HG03097 (cell line): ENCODE data around the gene SPTLC2.
A peak's percentile ranks its signal among the peaks of the same experiment; 100 is the strongest.

ENCODE experiments used
- ATAC-seq: cut with Tn5 transposase; IDR thresholded peaks from one replicate; pipeline ENCODE4 v1.9.1; 2021; ENCODE audit not compliant: unreplicated experiment, low FRiP score

The SPTLC2 gene

GRCh38 chr14:77475432-77476115 is 140.9 kb downstream of the SPTLC2 start:
- ATAC-seq = no peak

GRCh38 chr14:77474479-77475177 is 141.8 kb downstream of the SPTLC2 start:
- ATAC-seq = no peak

- ATAC-seq = no peak
Observed at GRCh38 chr14:77473921-77474320, 142.5 kb downstream of the SPTLC2 start.

- no peak for ATAC-seq
Observed at GRCh38 chr14:77470224-77470870, 146.1 kb downstream of the SPTLC2 start.

GRCh38 chr14:77469539-77469938 is 146.9 kb downstream of the SPTLC2 start:
- ATAC-seq = no peak

- ATAC-seq = no peak
Observed at GRCh38 chr14:77469067-77469505, 147.4 kb downstream of the SPTLC2 start.

- ATAC-seq = no peak
Observed at GRCh38 chr14:77467801-77468200, 148.6 kb downstream of the SPTLC2 start.

- no peak for ATAC-seq
Observed at GRCh38 chr14:77459072-77459723, 157.2 kb downstream of the SPTLC2 start.

GRCh38 chr14:77458249-77458950 is 158.0 kb downstream of the SPTLC2 start:
- ATAC-seq = peak; percentile 9

GRCh38 chr14:77457522-77458248 is 158.8 kb downstream of the SPTLC2 start, which contains the start of the genes AHSA1 and VIPAS39:
AHSA1 (plus strand) TSS chr14:77458093; CDS start chr14:77458190, 97 bp downstream.
VIPAS39 (minus strand) TSS chr14:77457601; CDS start chr14:77454102, 3,499 bp downstream.
- ATAC-seq = peak; percentile 84

GRCh38 chr14:77457115-77457521 is 159.3 kb downstream of the SPTLC2 start:
- ATAC-seq = peak; percentile 10
